GM15510 (cell line): ENCODE data around the gene TENM3.

ENCODE experiments used
- POLR2A ChIP-seq: IDR thresholded peaks from 3 replicates; pipeline ENCODE4 v1.6.1; 2011; ENCODE audit warnings: borderline replicate concordance; ENCODE audit not compliant: insufficient read length; ENCODE audit errors: extremely low read depth

TENM3 gene

DNA sequence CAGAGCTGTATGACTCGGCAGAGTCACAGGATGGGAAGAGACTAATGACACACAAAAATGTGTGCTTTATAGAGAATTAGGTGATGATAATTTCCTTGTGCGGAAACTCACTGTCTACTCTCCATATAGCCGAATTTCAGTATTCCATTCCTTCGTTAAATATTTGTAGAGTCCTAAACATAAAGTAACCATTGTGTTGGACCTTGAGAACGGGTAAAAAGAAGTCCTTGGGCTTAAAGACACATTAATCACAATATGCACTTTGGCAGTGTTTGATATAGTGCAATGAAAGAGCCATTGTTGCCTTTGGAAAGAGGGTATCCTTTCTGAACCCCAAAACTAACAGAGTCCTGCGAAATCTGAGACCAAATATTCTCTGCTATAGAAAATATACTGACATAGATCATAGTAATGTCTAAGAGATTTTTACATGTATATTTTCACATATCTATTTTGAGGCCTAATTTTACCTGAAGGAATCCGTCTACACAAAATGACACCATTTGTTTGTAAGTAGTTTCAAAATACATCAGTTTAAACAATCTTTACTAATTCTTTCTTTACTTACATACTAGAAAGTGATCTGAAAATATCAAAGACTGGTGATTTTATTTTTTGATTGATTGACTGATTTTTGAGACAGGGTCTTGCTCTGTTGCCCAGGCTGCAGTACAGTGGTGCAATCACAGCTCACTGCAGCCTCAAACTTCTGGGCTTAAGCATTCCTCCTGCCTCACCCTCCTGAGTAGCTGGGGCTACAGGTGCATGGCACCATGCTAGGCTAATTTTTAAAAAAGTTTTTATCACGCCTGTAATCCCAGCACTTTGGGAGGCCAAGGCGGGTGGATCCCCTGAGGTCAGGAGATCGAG lies 377.1 kb downstream of the TENM3 start:
- TF ChIP-seq POLR2A: no peak

DNA sequence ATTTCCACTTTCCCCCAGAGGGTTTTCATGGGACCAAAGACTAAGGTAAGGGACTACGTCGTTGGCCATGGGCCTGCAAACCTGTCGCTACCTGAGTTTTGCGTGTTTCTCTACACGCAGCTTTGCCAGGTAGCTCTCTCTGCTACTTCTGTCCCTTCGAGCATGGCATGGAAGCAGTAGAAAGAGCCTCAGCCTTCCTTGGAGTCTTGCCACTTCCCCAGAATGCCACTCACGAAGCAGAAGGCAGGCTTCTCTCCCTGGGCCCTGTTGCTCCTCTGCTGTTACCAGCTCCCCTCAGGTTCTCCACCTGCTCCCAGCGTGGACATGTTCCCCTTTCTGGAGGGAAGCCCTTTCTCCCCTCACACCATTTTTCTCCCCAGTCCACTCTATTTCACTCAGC lies 381.1 kb downstream of the TENM3 start:
- no peak for TF ChIP-seq POLR2A

DNA sequence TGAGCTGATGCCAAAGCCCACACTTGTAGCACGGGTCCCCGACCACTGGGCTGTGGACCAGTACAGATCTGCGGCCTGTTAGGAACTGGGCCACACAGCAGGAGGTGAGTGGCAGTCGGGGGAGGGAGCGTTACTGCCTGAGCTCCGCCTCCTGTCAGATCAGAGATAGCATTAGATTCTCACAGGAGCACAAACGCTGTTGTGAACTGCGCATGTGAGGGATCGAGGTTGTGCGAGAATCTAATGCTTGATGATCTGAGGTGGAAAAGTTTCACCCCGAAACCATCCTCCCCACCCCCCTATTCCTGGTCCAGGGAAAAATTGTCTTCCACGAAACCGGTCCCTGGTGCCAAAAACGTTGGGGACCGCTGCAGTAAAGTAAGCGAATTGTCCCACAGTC lies 382.0 kb downstream of the TENM3 start:
- no peak for TF ChIP-seq POLR2A

DNA sequence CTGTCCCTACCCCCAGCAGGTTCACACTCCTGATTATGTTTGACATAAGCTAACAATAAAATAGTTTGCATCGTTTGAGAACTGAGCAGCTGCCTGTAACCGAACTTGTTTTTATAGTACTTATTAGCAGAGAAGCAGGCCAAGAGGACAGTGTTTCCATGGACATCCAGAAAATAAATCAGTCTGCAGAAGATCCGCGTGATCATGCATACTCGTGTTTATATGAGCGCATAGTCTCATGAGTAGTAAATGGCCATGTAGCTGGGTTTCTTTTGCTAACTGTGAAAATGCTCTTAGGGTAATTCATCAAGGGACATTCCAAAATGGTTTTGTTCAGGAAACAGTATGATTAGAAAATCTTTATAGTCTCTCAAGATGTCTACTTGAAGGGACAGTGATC lies 384.8 kb downstream of the TENM3 start:
- TF ChIP-seq POLR2A: no peak

DNA sequence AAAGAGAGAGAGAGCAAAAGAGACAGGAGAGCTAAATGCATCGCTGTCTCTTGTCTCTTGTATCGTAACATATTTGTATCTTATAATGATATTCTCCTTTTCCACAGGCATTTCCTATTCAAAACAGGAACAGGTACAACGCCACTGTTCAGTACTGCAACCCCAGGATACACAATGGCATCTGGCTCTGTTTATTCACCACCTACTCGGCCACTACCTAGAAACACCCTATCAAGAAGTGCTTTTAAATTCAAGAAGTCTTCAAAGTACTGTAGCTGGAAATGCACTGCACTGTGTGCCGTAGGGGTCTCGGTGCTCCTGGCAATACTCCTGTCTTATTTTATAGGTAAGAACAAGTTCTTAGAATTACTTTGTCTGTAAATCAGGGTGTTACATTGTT lies 385.3 kb downstream of the TENM3 start:
- no peak for TF ChIP-seq POLR2A

DNA sequence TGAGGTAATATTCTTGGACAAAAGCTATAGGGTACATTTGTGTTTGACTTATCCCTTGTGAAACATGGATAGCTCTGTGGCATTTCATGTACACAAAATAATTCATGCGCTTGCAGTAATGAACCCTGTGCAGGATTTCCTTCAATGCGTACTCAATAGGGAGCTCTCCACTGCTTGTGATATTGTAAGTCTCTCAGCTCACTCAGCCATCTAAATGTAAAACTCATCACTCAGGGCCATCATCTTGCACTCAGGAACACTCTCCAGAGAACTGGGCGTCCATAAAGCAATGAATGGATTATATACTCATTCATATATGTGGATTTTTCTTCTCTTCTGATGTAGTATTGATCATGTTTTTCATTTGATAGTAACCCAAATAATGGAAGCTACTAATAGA lies 385.9 kb downstream of the TENM3 start:
- TF ChIP-seq POLR2A: no peak

DNA sequence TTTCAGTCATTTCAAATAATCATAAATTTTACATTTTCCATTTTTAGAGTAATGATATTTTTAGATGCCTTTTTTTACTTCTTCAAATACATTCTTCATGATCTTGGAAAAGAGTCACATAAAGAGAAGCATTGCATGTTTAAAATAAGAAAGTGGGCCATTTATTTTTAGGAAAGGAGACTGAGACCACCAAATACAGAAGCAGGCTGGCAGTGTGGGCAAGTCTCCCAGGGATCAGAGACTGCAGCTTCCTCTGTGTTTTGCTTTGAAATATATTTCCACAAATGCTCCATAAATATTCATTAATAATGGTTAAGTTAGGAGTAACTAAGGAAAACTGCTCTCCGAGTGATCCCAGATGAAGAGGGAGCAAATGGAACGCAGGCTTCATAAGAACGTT lies 397.3 kb downstream of the TENM3 start:
- no peak for TF ChIP-seq POLR2A

DNA sequence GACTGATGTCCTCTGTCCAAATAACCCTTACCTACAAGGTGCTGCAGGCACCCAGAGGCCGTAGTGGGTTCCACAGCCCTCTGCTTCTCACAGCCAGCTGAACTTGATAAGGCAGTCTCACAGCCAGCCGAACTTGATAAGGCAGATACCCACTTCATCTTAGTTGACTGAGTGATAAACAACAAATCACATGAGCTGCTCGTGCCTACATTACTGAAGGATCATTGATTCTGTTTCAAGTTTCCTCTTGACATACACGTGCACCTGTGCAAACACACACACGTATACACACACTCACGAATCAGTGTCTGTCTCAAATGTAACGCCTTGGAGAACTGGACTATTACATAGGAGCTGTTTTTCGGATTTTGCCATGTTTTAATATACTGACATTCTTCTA lies 397.7 kb downstream of the TENM3 start:
- no peak for TF ChIP-seq POLR2A

DNA sequence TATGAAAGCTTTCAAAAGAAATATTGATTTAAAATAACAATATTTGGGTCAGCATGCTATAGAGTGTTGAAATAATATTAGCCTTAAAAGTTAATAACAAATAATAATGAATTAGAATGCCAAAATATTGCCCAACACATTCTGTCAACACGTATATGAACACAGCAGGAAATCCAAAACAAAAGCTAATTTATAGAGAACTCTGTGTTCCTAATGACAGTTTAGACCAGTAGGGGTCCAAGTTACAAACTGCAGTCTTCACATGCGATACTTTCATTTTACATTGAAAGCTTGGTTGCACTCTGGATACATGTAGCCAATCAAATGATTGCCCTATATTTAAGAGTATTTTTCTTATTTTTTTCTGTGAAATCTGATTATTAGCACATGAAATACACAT lies 399.6 kb downstream of the TENM3 start:
- TF ChIP-seq POLR2A: no peak

DNA sequence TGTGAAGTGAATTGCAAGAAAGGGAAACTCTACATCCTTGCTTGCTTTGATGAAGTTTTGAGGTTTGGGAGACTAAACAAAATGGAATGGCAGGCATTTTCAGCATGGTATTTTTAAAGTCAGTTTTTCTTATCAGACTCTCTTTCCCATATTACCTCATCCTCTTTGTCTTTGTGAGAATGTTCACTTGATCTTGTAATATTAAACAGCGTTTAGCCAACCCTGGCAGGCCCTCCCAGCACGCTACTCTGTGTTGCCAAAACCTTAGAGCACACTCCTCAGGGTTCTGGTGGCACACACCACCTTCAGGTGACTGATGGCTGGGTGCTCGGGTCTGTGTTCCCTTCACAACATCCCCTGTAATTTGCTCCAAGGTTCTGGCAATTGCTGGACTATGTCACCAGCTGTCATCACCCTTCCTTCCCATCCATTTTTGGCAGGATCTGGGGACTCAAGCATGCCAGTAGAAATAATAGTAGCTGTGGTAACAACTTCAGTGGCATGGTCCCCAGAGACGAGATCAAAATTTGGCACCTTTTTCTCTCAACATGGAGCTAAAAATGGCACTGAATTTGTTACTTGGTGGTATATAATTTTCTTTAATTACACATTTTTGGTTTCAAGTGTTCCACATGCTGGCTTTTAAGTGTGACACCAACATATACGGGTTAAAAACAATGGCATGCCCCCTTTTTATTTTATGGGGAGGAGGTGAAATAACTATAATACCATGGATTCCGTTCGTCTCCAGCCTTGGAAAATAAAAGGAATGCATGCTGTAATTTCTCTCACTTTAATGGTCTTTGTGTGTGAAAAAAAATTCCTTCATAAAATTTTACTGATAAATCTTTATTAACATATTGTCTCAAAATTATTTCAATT lies 400.8 kb downstream of the TENM3 start:
- TF ChIP-seq POLR2A: no peak

DNA sequence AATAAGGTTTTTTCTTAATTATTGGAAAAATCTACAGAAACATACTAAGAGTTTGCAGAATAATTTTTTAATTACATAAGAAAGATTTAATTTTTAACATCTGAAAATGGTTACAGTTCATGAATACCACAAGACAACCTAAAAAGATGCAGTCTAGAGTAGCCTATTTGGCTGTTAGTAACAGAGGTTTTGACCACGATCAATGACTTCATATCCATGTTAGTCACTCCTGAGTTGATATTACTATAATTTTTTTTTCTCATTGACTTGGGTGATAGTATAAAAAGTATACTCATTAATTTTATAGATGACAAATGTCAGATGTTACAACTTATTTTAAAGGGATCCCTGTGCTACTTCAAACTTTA lies 401.5 kb downstream of the TENM3 start:
- TF ChIP-seq POLR2A: no peak

DNA sequence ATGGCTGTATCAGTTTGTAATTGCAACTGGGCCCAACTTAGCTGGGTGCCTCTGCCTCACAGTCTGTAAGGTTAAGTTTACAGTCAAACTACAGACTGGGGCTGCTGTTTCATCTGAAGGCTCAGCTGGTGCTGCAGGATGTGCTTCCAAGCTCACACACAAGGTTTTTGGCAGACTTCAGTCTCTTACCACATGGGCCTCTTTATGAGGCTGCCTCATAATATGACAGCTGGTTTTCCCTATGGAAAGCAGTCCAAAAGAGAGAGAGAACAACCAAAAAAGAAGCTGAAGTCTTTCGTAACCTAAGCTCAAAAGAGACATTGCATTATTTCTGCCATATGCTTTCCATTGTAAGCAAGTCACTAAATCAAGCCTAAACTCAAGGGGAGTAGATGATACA lies 402.3 kb downstream of the TENM3 start:
- TF ChIP-seq POLR2A: no peak

DNA sequence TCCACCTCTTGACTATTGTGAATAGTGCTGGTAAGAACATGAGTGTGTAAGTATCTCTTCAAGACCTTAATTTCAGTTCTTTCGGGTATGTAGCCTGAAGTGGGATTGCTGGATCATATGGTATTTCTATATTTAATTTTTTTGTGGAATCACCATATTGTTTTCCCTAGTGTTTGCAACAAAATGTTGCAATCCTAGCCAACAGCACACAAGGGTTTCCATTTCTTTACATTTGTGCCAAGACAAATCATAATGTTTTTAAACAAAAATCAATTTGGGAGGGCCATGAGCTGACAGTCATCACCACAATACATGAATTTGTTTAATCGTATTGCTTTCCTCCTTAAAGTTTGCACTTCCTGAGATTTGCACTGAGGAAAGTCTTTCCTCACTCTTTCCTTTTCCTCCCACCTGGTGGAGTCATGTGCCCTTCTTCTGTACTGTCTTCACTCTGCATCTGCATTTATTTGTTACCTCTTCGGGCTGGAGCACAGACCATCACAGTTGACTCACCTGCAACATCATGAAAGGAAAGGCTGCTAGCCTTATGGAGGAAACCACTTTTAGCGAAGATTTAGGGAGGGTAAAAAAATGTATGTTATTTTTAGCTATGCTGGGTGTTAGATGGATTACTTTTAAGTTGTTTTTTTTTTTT lies 404.6 kb downstream of the TENM3 start:
- no peak for TF ChIP-seq POLR2A

DNA sequence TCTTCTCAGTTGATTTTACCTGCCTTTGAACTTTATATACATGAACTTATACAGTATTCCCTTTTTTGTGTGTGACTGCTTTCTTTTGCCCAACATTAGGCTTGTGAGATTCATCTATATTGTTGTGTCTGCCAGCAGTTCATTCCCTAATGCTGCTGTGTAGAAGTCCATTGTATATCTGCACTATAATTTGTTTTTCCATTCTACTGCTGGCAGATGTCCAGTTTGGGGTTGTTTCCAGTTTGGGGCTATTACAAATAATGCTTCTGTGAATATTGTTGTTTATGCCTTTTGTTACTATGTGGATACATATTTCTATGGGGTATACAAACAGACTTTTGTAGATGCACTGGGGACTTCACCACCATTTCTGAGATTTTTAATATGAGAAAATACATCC lies 405.6 kb downstream of the TENM3 start:
- TF ChIP-seq POLR2A: no peak

DNA sequence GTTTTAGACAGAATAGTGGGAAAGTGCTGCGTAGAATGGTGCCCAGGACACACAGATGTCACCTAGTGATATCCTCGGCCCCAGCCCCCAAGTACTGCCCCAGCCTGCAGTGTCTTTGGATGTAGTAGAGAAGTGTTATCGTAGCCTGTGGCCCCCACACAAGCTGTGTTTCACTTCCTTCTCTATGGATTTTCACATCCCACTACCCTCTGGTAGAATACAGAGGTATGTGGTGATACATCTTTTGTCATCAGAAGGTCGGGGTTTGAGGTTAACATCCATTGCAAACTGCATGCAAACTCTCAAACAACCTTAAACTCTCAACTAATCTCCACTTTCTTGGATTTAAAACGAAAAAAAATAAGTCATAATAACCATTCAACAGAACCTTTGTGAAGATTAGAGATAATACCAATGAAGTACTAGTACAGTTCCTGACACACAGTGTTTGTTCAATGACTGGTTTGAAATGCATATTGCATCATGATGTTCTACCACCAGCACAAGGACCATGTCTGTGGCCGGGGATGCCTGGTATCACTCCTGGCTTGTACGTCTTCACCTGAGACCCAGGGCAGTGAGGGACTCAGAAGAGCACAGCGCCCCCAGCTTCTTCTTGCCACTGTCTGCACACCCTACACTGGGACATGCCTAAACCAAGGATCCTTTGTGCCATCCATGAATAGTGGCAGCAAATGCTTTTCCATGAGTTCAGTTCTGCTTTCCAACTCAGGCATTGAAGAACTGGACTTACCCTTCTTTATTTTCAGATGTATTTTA lies 406.7 kb downstream of the TENM3 start:
- TF ChIP-seq POLR2A: no peak

DNA sequence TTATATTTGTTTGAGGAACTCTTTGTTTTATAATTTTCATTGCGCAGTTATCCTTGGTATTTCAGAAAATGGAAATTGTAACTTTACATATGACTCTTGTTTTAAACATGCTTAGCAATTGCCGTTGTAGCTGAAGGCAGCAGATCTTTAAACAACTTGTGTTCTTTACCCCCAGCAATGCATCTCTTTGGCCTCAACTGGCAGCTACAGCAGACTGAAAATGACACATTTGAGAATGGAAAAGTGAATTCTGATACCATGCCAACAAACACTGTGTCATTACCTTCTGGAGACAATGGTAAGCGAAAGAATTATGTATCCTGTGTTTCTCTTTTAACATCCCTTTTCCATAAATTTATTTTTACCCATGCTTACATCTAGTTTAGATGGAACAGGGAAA lies 410.4 kb downstream of the TENM3 start:
- no peak for TF ChIP-seq POLR2A

DNA sequence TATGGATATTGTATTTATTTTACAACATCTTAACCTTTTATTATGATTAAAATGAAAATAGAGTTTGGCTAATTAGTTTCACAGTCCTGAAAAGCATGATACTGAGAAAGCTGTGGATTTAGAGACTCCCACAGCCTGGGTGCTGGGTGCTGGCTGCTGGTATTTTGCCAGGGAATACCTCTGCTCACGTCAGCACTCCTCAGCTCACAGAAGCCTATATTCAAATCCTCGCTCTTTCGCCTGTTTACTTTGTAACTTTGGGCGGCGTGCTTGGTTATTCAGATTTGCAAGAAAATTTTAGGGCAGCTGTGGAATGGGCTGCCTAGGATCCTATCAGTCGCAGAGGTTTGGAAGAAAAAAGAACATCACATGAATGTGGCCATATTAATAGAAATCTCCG lies 412.1 kb downstream of the TENM3 start:
- no peak for TF ChIP-seq POLR2A
